Peyer's patch (tissue), 4 donors: ENCODE results near the gene YTHDC2.

ENCODE experiments used
- CTCF ChIP-seq, 6 experiments: fragments of 450-650 bp in 4 of 6; fragments of 200-600 bp in 2 of 6; sonication (generic) in 1 of 6; IDR thresholded peaks; one replicate each; pipeline ENCODE4 v1.5.1; 2017 to 2019; ENCODE audit warnings: antibody characterized with exemption in 6 of 6, mild to moderate bottlenecking in 3 of 6, moderate library complexity in 1 of 6
- POLR2A ChIP-seq, 2 donors: fragments of 450-650 bp; IDR thresholded peaks; one replicate each; pipeline ENCODE4 v1.5.1; 2017; ENCODE audit warnings: antibody characterized with exemption in 2 of 2, mild to moderate bottlenecking in 2 of 2, moderate library complexity in 2 of 2

- TF ChIP-seq CTCF (IDR thresholded peaks at IDR 0.05) (no peak), POLR2A (IDR thresholded peaks at IDR 0.05) (no peak)
Observed at GRCh38 chr5:113614191-113614590, 100.7 kb downstream of the YTHDC2 start.
